Esophagus (tissue), 2 donors: Measurements from ENCODE around the gene SPG7. TPM values are rescaled to one million over a fixed set of nuclear protein-coding genes. Genes with fewer than 3 reads are reported as not detected.

Experiments
- H3K27ac ChIP-seq, 2 donors: one replicate each; pipeline ENCODE4 v1.5.1; 2013; ENCODE audit warnings: low read depth in 2 of 2, mild to moderate bottlenecking in 2 of 2, inconsistent platforms in 1 of 2, low read length in 1 of 2, moderate library complexity in 1 of 2
- H3K27me3 ChIP-seq, 2 donors: one replicate each; pipeline ENCODE4 v1.6.1; 2013; ENCODE audit warnings: low read length in 2 of 2, control low read depth in 1 of 2, mild to moderate bottlenecking in 1 of 2; ENCODE audit not compliant: insufficient read depth in 2 of 2, control insufficient read depth in 1 of 2
- H3K36me3 ChIP-seq, 2 donors: one replicate each; pipeline ENCODE4 v1.6.1; 2013; ENCODE audit warnings: low read length in 1 of 2; ENCODE audit not compliant: control insufficient read depth in 2 of 2, insufficient read depth in 2 of 2
- H3K4me1 ChIP-seq, 2 donors: one replicate each; pipeline ENCODE4 v1.6.1; 2013; ENCODE audit warnings: low read length in 1 of 2; ENCODE audit not compliant: control insufficient read depth in 2 of 2, insufficient read depth in 2 of 2
- H3K4me3 ChIP-seq, 2 donors: one replicate each; pipeline ENCODE4 v1.5.1; 2013; ENCODE audit warnings: low read length in 2 of 2, mild to moderate bottlenecking in 2 of 2, low read depth in 1 of 2, moderate library complexity in 1 of 2
- H3K9me3 ChIP-seq, 2 donors: one replicate each; pipeline ENCODE4 v1.6.1; 2013; ENCODE audit warnings: mild to moderate bottlenecking in 2 of 2, low read depth in 1 of 2, low read length in 1 of 2, moderate library complexity in 1 of 2; ENCODE audit not compliant: control insufficient read depth in 2 of 2, insufficient read depth in 1 of 2
- WGBS, 2 donors: extraction: QIAGEN DNeasy Blood & Tissue Kit; methylation state at CpG; one replicate each; pipeline ENCODE4 v1.1.7; 2013; 5-methylcytosine and 5-hydroxymethylcytosine counted together
- polyA plus RNA-seq, 2 donors: library from polyadenylated mRNA; stranded (reverse); fragments of 200-250 nt; gene quantifications; one replicate each; pipeline ENCODE4 v1.2.3, GENCODE V29; 2013
- donor health status: healthy with polysubstance abuse.
- donor health status: Bipolar disorder and iron deficiency.

Gene SPG7
- polyA plus RNA-seq, 2 donors = 41.9 to 89.3 TPM

DNA sequence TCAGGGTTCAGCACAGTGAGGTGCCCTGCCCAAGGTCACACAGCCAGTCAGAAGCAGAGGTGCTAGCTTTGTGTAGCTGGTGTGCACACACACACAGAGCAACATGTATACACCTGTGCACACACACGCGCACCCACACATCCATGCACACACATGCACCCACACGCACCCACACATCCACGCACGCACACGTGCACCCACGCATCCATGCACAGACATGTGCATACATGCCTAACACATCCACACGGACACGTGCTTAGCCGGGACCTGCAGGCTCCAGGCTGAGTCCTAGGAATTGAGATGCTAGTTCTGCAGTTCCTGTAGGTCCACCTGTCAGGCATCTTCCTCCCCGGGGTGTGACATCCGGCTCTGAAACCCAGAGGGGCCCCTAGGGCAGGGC, 92.2 kb downstream of the SPG7 start:
- WGBS, 2 donors = 49 to 60% methylated on average over 12 of the region's 12 CpGs
- H3K27me3 ChIP-seq = no peaks in the 10 kb centered on the region
- peak overlapping the region in 1 of 2 donors; percentile 65 for H3K27ac ChIP-seq
- no peaks in the 10 kb centered on the region for H3K9me3 ChIP-seq
- no peaks in the 10 kb centered on the region for H3K36me3 ChIP-seq
- H3K4me3 ChIP-seq = no peak overlapping the region
- H3K4me1 ChIP-seq = peaks cover 4 to 34% of the 10 kb centered on the region in 2 donors

DNA sequence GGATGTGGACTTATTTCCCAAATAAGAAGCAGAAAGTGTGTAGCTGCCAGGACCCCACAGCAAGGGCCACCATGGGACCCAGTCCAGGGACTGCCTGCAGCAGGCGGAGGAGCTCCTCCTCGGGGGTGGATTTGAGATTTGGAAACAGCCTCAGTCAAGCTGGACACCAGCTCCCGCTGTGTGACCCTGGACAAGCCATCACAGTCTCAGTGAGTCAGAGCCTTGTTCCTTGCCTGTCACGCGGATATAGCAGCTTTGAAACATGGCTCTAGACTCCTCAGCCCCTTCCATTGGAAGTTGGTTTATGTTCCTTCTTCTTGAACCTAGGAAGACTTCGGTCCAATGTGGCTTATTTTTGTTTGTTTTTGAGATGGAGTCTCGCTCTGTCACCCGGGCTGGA, 92.8 kb downstream of the SPG7 start:
- Histone ChIP-seq H3K4me3 (no peak overlapping the region), H3K9me3 (no peaks in the 10 kb centered on the region), H3K27me3 (no peaks in the 10 kb centered on the region), H3K36me3 (no peaks in the 10 kb centered on the region), H3K4me1 (peaks cover 4 to 38% of the 10 kb centered on the region in 2 donors), H3K27ac (no peak overlapping the region)
- WGBS, 2 donors = 72 to 78% methylated on average over 8 of the region's 8 CpGs

DNA sequence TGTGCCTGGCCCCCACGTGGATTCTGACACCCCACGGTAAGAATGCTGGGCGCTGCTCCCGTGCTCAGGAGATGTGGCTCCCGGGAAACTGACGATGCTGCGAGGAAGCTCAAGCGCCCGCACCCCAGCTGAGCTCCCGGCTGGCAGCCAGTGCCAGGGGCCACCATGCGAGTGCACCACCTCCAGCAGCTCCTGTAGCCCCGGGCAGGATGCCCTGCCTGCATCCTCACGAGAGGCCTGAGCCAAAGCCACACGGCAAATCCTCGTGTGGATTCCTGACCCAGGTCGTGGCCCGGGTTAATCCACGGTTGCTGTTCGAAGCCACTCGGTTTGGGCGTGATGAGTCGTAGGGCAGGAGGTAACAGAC, 93.7 kb downstream of the SPG7 start:
- no peak overlapping the region for H3K4me3 ChIP-seq
- H3K4me1 ChIP-seq = peaks cover 4 to 38% of the 10 kb centered on the region in 2 donors
- 35 to 60% methylated on average over 22 of the region's 22 CpGs for WGBS, 2 donors
- no peaks in the 10 kb centered on the region for H3K9me3 ChIP-seq
- H3K27me3 ChIP-seq = no peaks in the 10 kb centered on the region
- H3K27ac ChIP-seq = no peak overlapping the region
- H3K36me3 ChIP-seq = no peaks in the 10 kb centered on the region

DNA sequence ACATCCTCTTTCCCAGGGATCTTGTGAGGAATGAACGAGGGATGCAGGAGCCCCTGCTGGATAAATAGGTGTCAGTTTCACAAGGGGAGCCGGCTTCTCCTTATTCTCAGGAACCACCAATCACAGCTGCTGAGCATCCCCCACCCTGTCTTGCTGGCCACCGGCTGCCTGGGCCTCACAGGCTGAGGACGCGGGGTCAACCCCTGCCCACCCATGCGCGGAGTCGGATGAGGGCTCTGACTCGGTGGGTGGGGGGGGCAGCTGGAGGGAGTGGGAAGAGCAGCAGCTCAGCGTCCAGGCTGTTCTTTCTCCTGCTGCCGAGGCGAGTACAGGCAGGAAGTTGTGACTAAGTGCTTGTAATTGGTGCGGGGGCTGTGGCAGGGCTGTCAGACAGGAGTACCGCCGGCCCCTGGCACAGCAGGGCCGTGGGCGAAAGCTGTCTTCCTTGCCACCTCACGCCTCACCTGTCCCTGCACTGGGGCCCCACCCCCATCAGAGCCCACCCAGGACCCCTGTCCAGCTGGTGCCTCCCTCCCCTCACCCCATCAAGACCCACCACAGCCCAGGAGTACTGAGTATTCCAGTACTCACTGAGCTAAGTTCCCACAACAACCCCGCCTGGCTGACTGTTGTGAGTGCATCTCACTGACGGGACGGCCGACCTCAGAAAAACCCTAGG, 94.2 kb downstream of the SPG7 start:
- Histone ChIP-seq H3K9me3 (no peaks in the 10 kb centered on the region), H3K36me3 (no peaks in the 10 kb centered on the region), H3K27ac (no peak overlapping the region), H3K4me1 (peaks cover 4 to 38% of the 10 kb centered on the region in 2 donors), H3K4me3 (no peak overlapping the region), H3K27me3 (no peaks in the 10 kb centered on the region)
- 2 to 14% methylated on average over 22 of the region's 22 CpGs for WGBS, 2 donors

DNA sequence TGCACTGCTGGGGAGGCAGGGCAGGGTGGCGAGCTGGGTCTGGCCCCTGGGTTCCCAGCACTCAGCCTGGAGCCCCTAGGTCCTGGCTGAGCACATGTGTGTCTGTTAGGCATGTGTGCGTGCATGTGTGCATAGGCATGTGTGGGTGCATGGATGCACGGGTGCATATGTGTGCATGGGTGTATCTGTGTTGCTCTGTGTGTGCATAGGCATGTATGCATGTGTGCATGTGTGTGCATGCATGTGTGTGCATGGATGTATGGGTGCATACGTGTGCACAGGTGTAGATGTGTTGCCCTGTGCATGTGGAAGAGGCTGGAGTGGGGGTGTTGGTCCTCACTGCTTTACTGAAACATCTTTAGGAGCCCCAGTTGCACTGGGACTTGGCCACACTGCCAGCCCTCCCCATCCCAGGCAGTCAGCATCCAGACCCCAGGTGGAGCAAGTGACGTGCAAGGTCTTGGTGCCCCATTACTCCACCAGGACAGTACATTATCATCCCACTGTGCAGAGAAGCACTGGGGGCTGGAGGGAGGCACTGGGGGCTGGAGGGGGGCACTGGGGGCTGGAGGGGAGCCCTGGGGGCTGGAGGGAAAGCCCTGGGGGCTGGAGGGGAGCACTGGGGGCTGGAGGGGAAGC, 94.9 kb downstream of the SPG7 start:
- Histone ChIP-seq H3K4me3 (no peak overlapping the region), H3K4me1 (peaks cover 4 to 38% of the 10 kb centered on the region in 2 donors), H3K27me3 (no peaks in the 10 kb centered on the region), H3K9me3 (no peaks in the 10 kb centered on the region), H3K27ac (no peak overlapping the region), H3K36me3 (no peaks in the 10 kb centered on the region)
- 43 to 57% methylated on average over 5 of the region's 5 CpGs for WGBS, 2 donors

DNA sequence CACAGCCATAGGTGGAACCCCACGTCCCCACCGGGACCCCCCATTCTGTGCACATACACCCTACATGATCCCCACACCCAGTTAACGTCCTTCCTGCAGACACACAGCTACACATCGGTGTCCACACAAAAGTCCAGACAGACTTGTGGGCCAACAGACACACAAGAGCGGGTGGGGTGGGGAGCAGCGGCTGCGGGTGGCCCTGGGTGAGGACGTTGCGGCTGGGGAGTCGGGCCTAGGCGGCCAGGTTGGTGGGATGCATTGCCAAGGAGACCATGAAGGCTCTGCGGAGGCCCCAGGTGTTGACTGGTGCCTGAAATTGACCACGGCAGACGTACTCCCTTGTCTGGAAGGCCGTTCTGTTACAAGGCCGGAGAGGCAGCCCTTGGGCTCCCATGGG, 96.6 kb downstream of the SPG7 start:
- no peaks in the 10 kb centered on the region for H3K27me3 ChIP-seq
- no peak overlapping the region for H3K27ac ChIP-seq
- peaks cover 4 to 34% of the 10 kb centered on the region in 2 donors for H3K4me1 ChIP-seq
- no peaks in the 10 kb centered on the region for H3K9me3 ChIP-seq
- no peak overlapping the region for H3K4me3 ChIP-seq
- WGBS, 2 donors = 86 to 87% methylated on average over 16 of the region's 16 CpGs
- no peaks in the 10 kb centered on the region for H3K36me3 ChIP-seq

DNA sequence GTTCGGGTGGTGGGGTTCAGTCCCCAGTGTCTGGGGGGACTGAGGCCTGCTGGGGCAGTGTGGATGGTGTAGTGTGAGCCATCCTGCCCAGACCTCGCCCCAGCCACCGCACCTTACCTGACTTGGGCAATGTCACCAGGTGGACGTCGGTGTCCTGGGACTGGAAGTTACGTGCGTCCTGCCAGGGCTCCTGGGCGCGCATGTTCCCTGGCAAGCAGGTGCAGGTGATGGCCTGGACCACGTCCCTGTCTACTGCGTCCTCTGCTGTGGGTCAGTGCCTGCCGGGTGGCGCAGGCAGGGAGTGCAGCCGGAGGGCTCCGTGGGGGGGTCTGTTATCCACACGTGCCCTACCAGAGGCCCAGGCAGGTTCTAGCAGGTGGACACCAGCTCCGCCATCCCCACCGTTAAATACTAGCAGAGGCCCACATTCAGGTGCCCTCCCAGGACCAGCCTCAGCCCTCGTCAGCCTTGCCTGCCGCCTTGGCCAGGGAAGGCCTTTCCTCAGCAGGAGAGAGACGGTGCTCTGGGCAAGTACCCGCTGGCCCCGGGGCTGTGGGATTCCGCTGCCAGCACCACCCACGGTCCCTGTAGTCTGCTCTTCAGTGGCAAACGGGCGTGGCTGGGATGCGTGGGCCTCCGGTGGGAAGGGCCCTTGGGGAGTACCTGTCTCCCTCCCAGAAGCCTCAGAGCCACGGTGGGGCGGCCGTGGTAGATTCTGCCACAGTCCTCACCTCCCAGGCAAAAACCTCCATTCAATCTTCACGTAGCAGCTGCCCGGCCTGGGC, 97.2 kb downstream of the SPG7 start:
- 67 to 79% methylated on average over 33 to 34 of the region's 34 CpGs for WGBS, 2 donors
- Histone ChIP-seq H3K4me3 (no peak overlapping the region), H3K27me3 (no peaks in the 10 kb centered on the region), H3K4me1 (peaks cover 4 to 27% of the 10 kb centered on the region in 2 donors), H3K36me3 (no peaks in the 10 kb centered on the region), H3K9me3 (no peaks in the 10 kb centered on the region), H3K27ac (no peak overlapping the region)

DNA sequence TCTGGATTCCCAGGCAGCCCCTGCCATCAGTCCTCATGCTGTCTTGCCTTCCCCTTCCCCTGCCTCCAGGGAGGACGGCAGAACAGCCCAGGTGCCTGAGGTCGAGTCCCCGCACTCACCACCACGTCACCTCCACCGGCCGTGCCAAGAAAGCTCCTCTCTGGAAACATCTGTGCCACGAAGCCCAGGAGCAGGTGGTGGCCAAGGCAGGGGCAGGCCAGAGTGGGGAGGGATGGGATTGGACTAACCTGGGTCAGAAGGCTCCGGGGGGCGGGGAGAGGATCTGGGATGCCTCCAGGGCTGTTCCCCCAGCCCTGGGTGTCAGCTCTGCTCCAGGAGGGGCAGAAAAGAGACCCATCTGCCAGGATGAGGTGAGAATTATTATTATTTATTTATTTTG, 97.8 kb downstream of the SPG7 start:
- Histone ChIP-seq H3K4me3 (no peak overlapping the region), H3K27me3 (no peaks in the 10 kb centered on the region), H3K4me1 (peaks cover 4 to 24% of the 10 kb centered on the region in 2 donors), H3K9me3 (no peaks in the 10 kb centered on the region), H3K27ac (no peak overlapping the region), H3K36me3 (no peaks in the 10 kb centered on the region)
- WGBS, 2 donors = 62 to 66% methylated on average over 9 of the region's 9 CpGs
